ENCODE results near the gene MRFAP1L1. TPM values are rescaled to one million over a fixed set of nuclear protein-coding genes. Genes with fewer than 3 reads are reported as not detected.

The MRFAP1L1 gene
- polyA plus RNA-seq, 1 donor (not counting 4 experiments of a cell fraction or from before 2014, with no cell fraction given): 77.9 TPM

- Histone ChIP-seq H3K27ac (ENCODE audit: control insufficient read depth, insufficient read depth, low read length) (no peak within 1 kb of the TSS), H3K9ac (ENCODE audit: control insufficient read depth, extremely low read depth, insufficient read depth, low read length) (no peak within 1 kb of the TSS), H3K36me3 (ENCODE audit: control insufficient read depth in 2 of 2, extremely low read depth in 1 of 2, insufficient read depth in 2 of 2, low read length in 2 of 2) (no peaks in the 10 kb centered on the region), H4K20me1 (ENCODE audit: control insufficient read depth, extremely low read depth, insufficient read depth, low read length) (no peaks in the 10 kb centered on the region), H3K9me1 (ENCODE audit: control insufficient read depth, extremely low read depth, insufficient read depth, low read length) (no peaks in the 10 kb centered on the region), H2AFZ (ENCODE audit: control insufficient read depth, low read length) (no peak within 1 kb of the TSS), H3K4me3 (ENCODE audit: control insufficient read depth in 2 of 3, extremely low read depth in 1 of 3, insufficient read depth in 2 of 3, low read depth in 1 of 3, low read length in 3 of 3) (no peak within 1 kb of the TSS), H3K9me3 (ENCODE audit: control insufficient read depth, low read depth, low read length) (no peaks in the 10 kb centered on the region), H3K79me2 (ENCODE audit: control insufficient read depth, insufficient read depth, low read length) (no peaks in the 10 kb centered on the region), H3K27me3 (ENCODE audit: control insufficient read depth, extremely low read depth, insufficient read depth, low read length) (no peaks in the 10 kb centered on the region), H3K4me1 (ENCODE audit: control insufficient read depth, extremely low read depth, insufficient read depth, low read length) (peaks cover 33% of the 10 kb centered on the region), H3K4me2 (ENCODE audit: control insufficient read depth, extremely low read depth, insufficient read depth, low read depth, low read length) (no peak within 1 kb of the TSS)
- DNase-seq (ENCODE audit: low read depth, low spot score) (no peak), FAIRE-seq (peak; percentile 52)
- dilution Hi-C loops (cut with MboI; ENCODE audit: extremely low pct_ligation_motif_present, low sequenced_read_pairs): no loop called here
- TF ChIP-seq EZH2 (IDR thresholded peaks at IDR 0.05; ENCODE audit: low read length) (no peak), CTCF (optimal IDR thresholded peaks at IDR 0.05 in 1 of 3, IDR thresholded peaks at IDR 0.05 in 1 of 3, conservative IDR thresholded peaks at IDR 0.05 in 1 of 3; ENCODE audit: extremely low read depth in 1 of 3, insufficient read depth in 2 of 3, low read length in 3 of 3) (no peak)
Observed at GRCh38 chr4:6693231-6694176, 16.2 kb downstream of the MRFAP1L1 start, which contains the start of gene S100P. Gene S100P (plus strand): TSS chr4:6693878. CDS start chr4:6693933, 55 bp downstream.

- Histone ChIP-seq H3K36me3 (ENCODE audit: control insufficient read depth in 2 of 2, extremely low read depth in 1 of 2, insufficient read depth in 2 of 2, low read length in 2 of 2) (no peaks in the 10 kb centered on the region), H2AFZ (ENCODE audit: control insufficient read depth, low read length) (no peak overlapping the region), H3K9me1 (ENCODE audit: control insufficient read depth, extremely low read depth, insufficient read depth, low read length) (no peaks in the 10 kb centered on the region), H3K4me1 (ENCODE audit: control insufficient read depth, extremely low read depth, insufficient read depth, low read length) (peaks cover 39% of the 10 kb centered on the region), H3K4me2 (ENCODE audit: control insufficient read depth, extremely low read depth, insufficient read depth, low read depth, low read length) (no peak overlapping the region), H3K4me3 (ENCODE audit: control insufficient read depth in 2 of 3, extremely low read depth in 1 of 3, insufficient read depth in 2 of 3, low read depth in 1 of 3, low read length in 3 of 3) (no peak overlapping the region), H3K9ac (ENCODE audit: control insufficient read depth, extremely low read depth, insufficient read depth, low read length) (no peak overlapping the region), H3K27ac (ENCODE audit: control insufficient read depth, insufficient read depth, low read length) (no peak overlapping the region), H3K27me3 (ENCODE audit: control insufficient read depth, extremely low read depth, insufficient read depth, low read length) (no peaks in the 10 kb centered on the region), H3K79me2 (ENCODE audit: control insufficient read depth, insufficient read depth, low read length) (no peaks in the 10 kb centered on the region), H4K20me1 (ENCODE audit: control insufficient read depth, extremely low read depth, insufficient read depth, low read length) (no peaks in the 10 kb centered on the region), H3K9me3 (ENCODE audit: control insufficient read depth, low read depth, low read length) (no peaks in the 10 kb centered on the region)
- TF ChIP-seq EZH2 (IDR thresholded peaks at IDR 0.05; ENCODE audit: low read length): no peak
- no peak for TF ChIP-seq CTCF (optimal IDR thresholded peaks at IDR 0.05 in 1 of 3, IDR thresholded peaks at IDR 0.05 in 1 of 3, conservative IDR thresholded peaks at IDR 0.05 in 1 of 3; ENCODE audit: extremely low read depth in 1 of 3, insufficient read depth in 2 of 3, low read length in 3 of 3)
- dilution Hi-C loops (cut with MboI; ENCODE audit: extremely low pct_ligation_motif_present, low sequenced_read_pairs): no loop called here
- DNase-seq (ENCODE audit: low read depth, low spot score) (no peak), FAIRE-seq (no peak)
Observed at GRCh38 chr4:6692806-6693205, 16.9 kb downstream of the MRFAP1L1 start.

All from keratinocyte (primary cell).